Breast epithelium (tissue), 4 donors: ENCODE measurements around the gene ZNF366. TPM values are rescaled to one million over a fixed set of nuclear protein-coding genes. Genes with fewer than 3 reads are reported as not detected.

ENCODE experiments used
- DNase-seq, 2 donors: peaks; one replicate each; pipeline ENCODE4 v3.0.0-alpha.2; 2019; ENCODE audit warnings: low spot score in 2 of 2
- H3K27ac ChIP-seq, 2 donors: fragments of 200-600 bp; sonication (generic) in 1 of 2; one replicate each; pipeline ENCODE4 v1.5.1; 2016 to 2019; ENCODE audit warnings: mild to moderate bottlenecking in 1 of 2
- H3K27me3 ChIP-seq, 2 donors: fragments of 200-600 bp; sonication (generic) in 1 of 2; one replicate each; pipeline versions ENCODE4 v1.5.1 to v1.6.0; 2017 to 2019; ENCODE audit warnings: control low read depth in 1 of 2, mild to moderate bottlenecking in 1 of 2
- H3K36me3 ChIP-seq: fragments of 200-600 bp; one replicate; pipeline ENCODE4 v1.5.1; 2019
- H3K4me1 ChIP-seq, 2 donors: fragments of 200-600 bp; sonication (generic); one replicate each; pipeline ENCODE4 v1.5.1; 2016 to 2019; ENCODE audit warnings: control low read depth in 1 of 2
- H3K4me3 ChIP-seq, 3 donors: fragments of 200-600 bp; sonication (generic); 1 replicate in 2 of 3; 2 replicates in 1 of 3; pipeline ENCODE4 v1.5.1; 2016 to 2019; ENCODE audit warnings: mild to moderate bottlenecking in 3 of 3, moderate library complexity in 2 of 3
- H3K9me3 ChIP-seq, 2 donors: fragments of 200-600 bp; sonication (generic) in 1 of 2; one replicate each; pipeline ENCODE4 v1.5.1; 2016 to 2019; ENCODE audit warnings: control low read depth in 1 of 2
- CTCF ChIP-seq, 3 donors: fragments of 450-650 bp; IDR thresholded peaks; one replicate each; pipeline ENCODE4 v1.5.1; 2016 to 2017; ENCODE audit warnings: antibody characterized with exemption in 3 of 3, mild to moderate bottlenecking in 3 of 3, moderate library complexity in 3 of 3
- POLR2A ChIP-seq: fragments of 450-650 bp; IDR thresholded peaks from one replicate; pipeline ENCODE4 v1.6.1; 2016; ENCODE audit warnings: antibody characterized with exemption, mild to moderate bottlenecking, moderate library complexity
- POLR2AphosphoS5 ChIP-seq, 3 donors: sonication (generic); formaldehyde crosslinking; IDR thresholded peaks; one replicate each; pipeline ENCODE4 v1.6.1; 2017; ENCODE audit warnings: antibody characterized with exemption in 3 of 3
- intact Hi-C: fragments of 100-400 bp; cut with DNase I; formaldehyde crosslinking; loops from one replicate; pipeline ENCODE4 v1.15.1; 2023; ENCODE audit warnings: low total_unique reads
- total RNA-seq, 3 donors: library from RNA; depleted of rRNA; stranded (reverse); fragments of >200 nt; gene quantifications; one replicate each; pipeline ENCODE4 v1.1.0, GENCODE V29; 2016

Gene ZNF366
- total RNA-seq, 3 donors from 2014 or later = 1.9 to 5.2 (median 2.6) TPM

GRCh38 chr5:72451741-72452505 lies 55.3 kb downstream of the ZNF366 start:
- H3K27me3 ChIP-seq = no peaks in the 10 kb centered on the region
- intact Hi-C loops = loop anchor here (2.0 kb wide), 1 partner anchor 59 kb away; no protein-coding TSS in a partner anchor
- no peaks in the 10 kb centered on the region for H3K36me3 ChIP-seq
- H3K9me3 ChIP-seq = no peaks in the 10 kb centered on the region
- peaks cover 9 to 26% of the 10 kb centered on the region in 2 donors for H3K4me1 ChIP-seq
- TF ChIP-seq POLR2AphosphoS5 (IDR thresholded peaks at IDR 0.05) = peak in 2 of 3 donors; percentile 41 to 70
- no peak for TF ChIP-seq POLR2A
- TF ChIP-seq CTCF (IDR thresholded peaks at IDR 0.05) = no peak
- peak in 1 of 2 donors; percentile 60 for DNase-seq
- peak overlapping the region; percentile 95 to 99 for H3K27ac ChIP-seq
- peak overlapping the region in 1 of 3 donors; percentile 46 for H3K4me3 ChIP-seq

GRCh38 chr5:72448368-72448767 lies 58.8 kb downstream of the ZNF366 start:
- no peaks in the 10 kb centered on the region for H3K36me3 ChIP-seq
- no peak for DNase-seq
- no peak overlapping the region for H3K4me3 ChIP-seq
- H3K4me1 ChIP-seq = peaks cover 7 to 20% of the 10 kb centered on the region in 2 donors
- H3K27me3 ChIP-seq = no peaks in the 10 kb centered on the region
- TF ChIP-seq POLR2A (no peak), POLR2AphosphoS5 (IDR thresholded peaks at IDR 0.05) (no peak), CTCF (IDR thresholded peaks at IDR 0.05) (no peak)
- H3K9me3 ChIP-seq = no peaks in the 10 kb centered on the region
- no peak overlapping the region for H3K27ac ChIP-seq
- intact Hi-C loops = no loop called here

GRCh38 chr5:72447751-72448150 lies 59.5 kb downstream of the ZNF366 start:
- intact Hi-C loops = no loop called here
- TF ChIP-seq POLR2A = no peak
- TF ChIP-seq POLR2AphosphoS5 (IDR thresholded peaks at IDR 0.05) = no peak
- no peak for TF ChIP-seq CTCF (IDR thresholded peaks at IDR 0.05)
- H3K27me3 ChIP-seq = no peaks in the 10 kb centered on the region
- H3K4me3 ChIP-seq = no peak overlapping the region
- DNase-seq = no peak
- H3K9me3 ChIP-seq = no peaks in the 10 kb centered on the region
- no peak overlapping the region for H3K27ac ChIP-seq
- peaks cover 6 to 14% of the 10 kb centered on the region in 2 donors for H3K4me1 ChIP-seq
- no peaks in the 10 kb centered on the region for H3K36me3 ChIP-seq

GRCh38 chr5:72445969-72446368 lies 61.2 kb downstream of the ZNF366 start:
- Histone ChIP-seq H3K27me3 (no peaks in the 10 kb centered on the region), H3K4me3 (no peak overlapping the region), H3K36me3 (no peaks in the 10 kb centered on the region), H3K9me3 (no peaks in the 10 kb centered on the region), H3K27ac (no peak overlapping the region), H3K4me1 (no peaks in the 10 kb centered on the region)
- TF ChIP-seq POLR2AphosphoS5 (IDR thresholded peaks at IDR 0.05) (no peak), CTCF (IDR thresholded peaks at IDR 0.05) (no peak)
- intact Hi-C loops = no loop called here
- no peak for DNase-seq

- Histone ChIP-seq H3K4me3 (no peak overlapping the region), H3K27me3 (no peaks in the 10 kb centered on the region), H3K4me1 (no peaks in the 10 kb centered on the region), H3K27ac (no peak overlapping the region), H3K36me3 (no peaks in the 10 kb centered on the region), H3K9me3 (no peaks in the 10 kb centered on the region)
- no peak for DNase-seq
- intact Hi-C loops = no loop called here
- TF ChIP-seq CTCF (IDR thresholded peaks at IDR 0.05) (no peak), POLR2A (no peak), POLR2AphosphoS5 (IDR thresholded peaks at IDR 0.05) (no peak)
These were observed 63.3 kb downstream of the ZNF366 start for GRCh38 chr5:72443883-72444282.
